ENCODE data around the gene SRRM3. TPM values are rescaled to one million over a fixed set of nuclear protein-coding genes. Genes with fewer than 3 reads are reported as not detected.

The SRRM3 gene
- total and polyA plus RNA-seq, 9 of the 15 experiments (the other 6 are each of a cell fraction or from before 2014, with no cell fraction given), result 0.04 to 0.91 (median 0.46) TPM; not detected in 2

DNA sequence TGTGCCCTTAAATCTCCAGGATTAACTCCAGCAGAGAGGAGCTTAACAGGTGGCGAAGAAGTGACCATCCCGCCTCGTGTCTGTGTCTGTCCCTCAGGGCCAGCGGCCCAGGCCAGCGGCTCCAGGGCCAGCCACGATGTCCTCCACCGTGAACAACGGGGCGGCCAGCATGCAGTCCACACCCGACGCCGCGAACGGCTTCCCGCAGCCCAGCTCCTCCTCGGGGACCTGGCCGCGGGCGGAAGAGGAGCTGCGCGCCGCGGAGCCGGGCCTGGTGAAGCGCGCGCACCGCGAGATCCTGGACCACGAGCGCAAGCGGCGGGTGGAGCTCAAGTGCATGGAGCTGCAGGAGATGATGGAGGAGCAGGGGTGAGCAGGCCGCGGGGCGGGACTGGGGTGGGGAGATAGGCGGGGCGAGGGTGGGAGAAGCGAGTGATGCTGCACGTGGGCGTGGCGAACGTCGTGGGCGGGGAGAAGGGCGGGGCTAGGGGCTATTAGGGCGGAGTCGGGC is 33.3 kb downstream of the SRRM3 start (continued):
- TF ChIP-seq TEAD4 (IDR thresholded peaks at IDR 0.05; ENCODE audit: low read length), result no peak
- no peak for TF ChIP-seq TEAD4 (CRISPR knock-in tag; IDR thresholded peaks at IDR 0.05; ENCODE audit: borderline replicate concordance)
- no peak for TF ChIP-seq PBX2 (CRISPR knock-in tag; IDR thresholded peaks at IDR 0.05; ENCODE audit: low read depth)
- TF ChIP-seq PBX2 (tag; conservative IDR thresholded peaks at IDR 0.05; ENCODE audit: low read depth), result no peak
- TF ChIP-seq MBD2 (IDR thresholded peaks at IDR 0.05; ENCODE audit: borderline replicate concordance, low read depth), result 0 out of 2 replicates have a peak, but pooled peaks have one; percentile 13
- no peak for TF ChIP-seq KDM1A (IDR thresholded peaks at IDR 0.05)
- peak; percentile 32 for TF ChIP-seq CCNT2 (IDR thresholded peaks at IDR 0.05; ENCODE audit: borderline replicate concordance, extremely low read depth, insufficient read length, low read depth, low read length)
- TF ChIP-seq ZNF395 (CRISPR knock-in tag; IDR thresholded peaks at IDR 0.05), result no peak
- TF ChIP-seq HIVEP1 (CRISPR knock-in tag; IDR thresholded peaks at IDR 0.05), result no peak
- no peak for TF ChIP-seq RNF219 (CRISPR knock-in tag; IDR thresholded peaks at IDR 0.05)
- TF ChIP-seq, protein P1, sequence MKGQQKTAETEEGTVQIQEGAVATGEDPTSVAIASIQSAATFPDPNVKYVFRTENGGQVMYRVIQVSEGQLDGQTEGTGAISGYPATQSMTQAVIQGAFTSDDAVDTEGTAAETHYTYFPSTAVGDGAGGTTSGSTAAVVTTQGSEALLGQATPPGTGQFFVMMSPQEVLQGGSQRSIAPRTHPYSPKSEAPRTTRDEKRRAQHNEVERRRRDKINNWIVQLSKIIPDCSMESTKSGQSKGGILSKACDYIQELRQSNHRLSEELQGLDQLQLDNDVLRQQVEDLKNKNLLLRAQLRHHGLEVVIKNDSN (CRISPR knock-in tag; IDR thresholded peaks at IDR 0.05), result peak; percentile 67
- no peak for TF ChIP-seq ZC3H8 (IDR thresholded peaks at IDR 0.05)
- TF ChIP-seq BRD4 (IDR thresholded peaks at IDR 0.05), result no peak
- TF ChIP-seq CREM (IDR thresholded peaks at IDR 0.05; ENCODE audit: low read depth), result peak; percentile 71
- TF ChIP-seq TAF9B (IDR thresholded peaks at IDR 0.05; ENCODE audit: partially characterized antibody), result no peak
- no peak for TF ChIP-seq CSDE1 (IDR thresholded peaks at IDR 0.05)
- TF ChIP-seq, protein P2, sequence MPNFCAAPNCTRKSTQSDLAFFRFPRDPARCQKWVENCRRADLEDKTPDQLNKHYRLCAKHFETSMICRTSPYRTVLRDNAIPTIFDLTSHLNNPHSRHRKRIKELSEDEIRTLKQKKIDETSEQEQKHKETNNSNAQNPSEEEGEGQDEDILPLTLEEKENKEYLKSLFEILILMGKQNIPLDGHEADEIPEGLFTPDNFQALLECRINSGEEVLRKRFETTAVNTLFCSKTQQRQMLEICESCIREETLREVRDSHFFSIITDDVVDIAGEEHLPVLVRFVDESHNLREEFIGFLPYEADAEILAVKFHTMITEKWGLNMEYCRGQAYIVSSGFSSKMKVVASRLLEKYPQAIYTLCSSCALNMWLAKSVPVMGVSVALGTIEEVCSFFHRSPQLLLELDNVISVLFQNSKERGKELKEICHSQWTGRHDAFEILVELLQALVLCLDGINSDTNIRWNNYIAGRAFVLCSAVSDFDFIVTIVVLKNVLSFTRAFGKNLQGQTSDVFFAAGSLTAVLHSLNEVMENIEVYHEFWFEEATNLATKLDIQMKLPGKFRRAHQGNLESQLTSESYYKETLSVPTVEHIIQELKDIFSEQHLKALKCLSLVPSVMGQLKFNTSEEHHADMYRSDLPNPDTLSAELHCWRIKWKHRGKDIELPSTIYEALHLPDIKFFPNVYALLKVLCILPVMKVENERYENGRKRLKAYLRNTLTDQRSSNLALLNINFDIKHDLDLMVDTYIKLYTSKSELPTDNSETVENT (CRISPR knock-in tag; IDR thresholded peaks at IDR 0.05), result no peak

Measured in K562 (cell line).